Stimulated activated naive CD4-positive, alpha-beta T cell (primary cell): Measurements from ENCODE around the gene PPIL6.
"Not testable (repeated sequence)": the region's sequence is repeated elsewhere in the genome, so short reads cannot be mapped to it uniquely, and the experiment has no call there.

Experiments
- DNase-seq, 6 experiments: peaks; one replicate each; lab custom pipeline; 2025; lab: John Stamatoyannopoulos, UW

PPIL6 gene

DNA sequence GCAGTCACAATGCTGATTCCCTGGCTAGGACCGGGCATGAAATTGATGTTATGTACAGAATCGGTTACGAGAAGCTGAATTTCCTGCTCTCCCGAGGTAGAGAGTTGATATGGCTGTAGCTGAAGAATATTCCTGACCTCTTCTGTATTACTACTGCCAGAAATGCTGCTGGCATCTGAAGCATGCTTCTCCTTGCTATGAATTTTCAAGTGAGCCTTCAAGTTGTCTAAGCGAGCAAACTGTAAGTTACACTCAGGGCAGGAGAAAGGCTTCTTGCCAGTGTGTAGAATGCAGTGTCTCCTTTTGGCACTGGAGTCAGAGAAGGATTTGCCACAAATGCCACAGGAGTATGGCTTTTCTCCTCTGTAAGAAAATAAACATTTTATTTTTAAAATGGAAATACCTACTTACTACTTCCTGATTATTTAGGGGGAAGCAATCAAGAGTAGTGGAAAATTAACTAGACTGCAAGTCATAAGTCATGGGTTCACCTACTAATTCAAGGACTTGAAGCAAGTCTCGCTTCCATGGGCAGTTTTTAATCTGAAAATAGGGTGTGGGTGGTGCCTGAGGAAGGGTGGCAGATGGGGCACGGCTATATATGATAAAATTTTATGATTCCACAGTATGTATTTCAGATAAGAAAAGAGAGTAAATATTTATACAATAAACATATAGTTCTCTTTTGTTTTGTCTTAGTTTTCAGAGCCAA lies 25.9 kb upstream of the PPIL6 start:
- DNase-seq, result no peak

DNA sequence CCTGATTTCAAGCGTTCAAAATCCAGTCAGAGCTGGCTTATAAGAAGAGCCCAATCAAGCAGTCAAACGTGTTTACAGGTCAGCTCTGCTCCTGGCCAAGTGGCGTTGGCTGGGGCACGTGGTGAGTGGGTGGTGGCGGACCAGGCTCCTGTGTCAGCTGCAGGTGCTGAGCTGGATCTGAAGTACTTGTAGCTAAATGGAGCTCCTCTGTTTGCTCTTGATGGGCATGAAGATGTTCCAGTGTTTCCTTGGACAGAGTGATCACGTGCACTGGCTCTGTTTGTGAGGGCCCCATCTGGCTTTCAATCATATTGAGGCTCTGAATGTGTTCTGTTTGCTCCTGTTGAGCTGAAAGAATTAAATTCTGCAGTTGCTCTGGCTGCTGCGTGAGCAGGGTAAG lies 25.3 kb upstream of the PPIL6 start:
- DNase-seq, result no peak

DNA sequence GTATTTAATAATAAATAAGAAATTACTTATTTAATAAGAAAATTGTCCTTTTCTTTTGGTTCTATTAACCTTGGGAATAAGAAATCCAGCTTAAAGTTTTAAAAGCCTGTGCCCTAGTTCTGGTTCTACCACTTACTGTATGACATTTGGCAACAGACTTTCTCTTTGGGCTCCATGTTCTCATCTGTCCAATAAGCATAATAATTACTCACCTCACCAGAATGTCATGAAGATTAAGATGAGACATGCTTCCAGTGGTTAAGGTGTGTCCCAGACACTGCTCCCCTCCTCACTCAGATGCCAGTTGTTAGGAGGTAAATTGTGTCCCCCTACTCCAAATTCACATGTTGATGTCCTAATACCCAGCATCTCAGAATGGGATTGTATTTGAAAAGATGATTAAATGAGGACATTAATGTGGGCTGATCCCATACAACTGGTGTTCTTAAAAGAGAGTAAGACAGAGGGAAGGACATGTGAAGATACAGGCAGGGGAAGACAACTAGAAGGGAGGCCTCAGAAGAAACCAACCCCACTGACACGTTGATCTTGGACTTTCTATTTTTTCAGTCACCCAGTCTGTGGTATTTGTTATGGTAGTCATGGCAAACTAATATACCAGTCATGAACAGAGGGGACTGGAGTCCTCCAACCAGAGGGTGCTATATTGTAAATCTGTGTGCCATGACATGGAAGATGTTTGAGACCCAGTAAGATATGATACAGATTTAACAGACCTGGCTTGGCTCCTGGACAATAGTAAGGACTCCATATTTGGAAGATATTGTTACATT lies 21.5 kb upstream of the PPIL6 start:
- DNase-seq, result no peak

DNA sequence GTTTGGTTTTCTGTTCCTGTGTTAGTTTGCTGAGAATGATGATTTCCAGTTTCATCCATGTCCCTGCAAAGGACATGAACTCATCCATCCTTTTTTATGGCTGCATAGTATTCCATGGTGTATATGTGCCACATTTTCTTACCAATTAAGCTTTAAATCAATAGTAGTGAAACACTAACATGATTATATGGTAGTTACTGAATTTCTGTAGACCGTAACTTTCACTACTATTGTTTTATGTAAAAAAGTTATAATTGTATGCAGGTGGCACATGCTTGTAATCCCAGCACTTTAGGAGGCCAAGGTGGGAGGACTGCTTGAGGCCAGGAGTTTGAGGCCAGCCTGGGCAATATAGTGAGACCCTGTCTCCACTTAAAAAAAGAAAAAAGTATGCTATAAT lies 20.8 kb upstream of the PPIL6 start:
- DNase-seq, result not testable (repeated sequence)

DNA sequence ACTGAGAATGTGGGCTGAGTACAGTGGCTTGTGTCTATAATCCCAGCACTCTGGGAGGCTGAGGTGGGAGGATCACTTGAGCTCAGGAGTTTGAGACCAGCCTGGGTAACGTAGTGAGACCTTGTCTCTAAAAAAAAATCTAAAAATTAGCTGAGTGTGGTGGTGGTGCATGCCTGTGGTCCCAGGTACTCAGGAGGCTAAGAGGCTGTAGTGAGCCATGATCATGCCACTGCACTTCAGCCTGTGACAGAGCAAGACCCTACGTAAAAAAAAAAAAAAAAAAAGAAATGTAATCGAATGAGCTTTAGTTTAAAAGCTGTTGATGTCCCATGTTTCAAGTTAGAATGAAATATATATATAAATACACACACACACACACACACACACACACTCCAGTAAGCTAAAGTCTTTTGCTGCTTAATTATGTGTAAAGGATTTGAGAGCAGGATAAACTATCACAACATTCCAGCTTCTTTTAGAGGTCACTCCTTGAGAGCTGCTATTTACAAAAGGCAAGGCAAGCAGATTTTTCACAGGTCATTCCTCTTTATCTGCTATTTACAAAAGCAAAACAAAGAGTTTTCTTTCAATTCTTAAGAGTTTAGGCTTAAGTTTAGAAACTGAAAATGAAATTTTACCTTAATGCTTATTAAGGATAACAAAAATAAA lies 19.9 kb upstream of the PPIL6 start:
- no peak for DNase-seq

DNA sequence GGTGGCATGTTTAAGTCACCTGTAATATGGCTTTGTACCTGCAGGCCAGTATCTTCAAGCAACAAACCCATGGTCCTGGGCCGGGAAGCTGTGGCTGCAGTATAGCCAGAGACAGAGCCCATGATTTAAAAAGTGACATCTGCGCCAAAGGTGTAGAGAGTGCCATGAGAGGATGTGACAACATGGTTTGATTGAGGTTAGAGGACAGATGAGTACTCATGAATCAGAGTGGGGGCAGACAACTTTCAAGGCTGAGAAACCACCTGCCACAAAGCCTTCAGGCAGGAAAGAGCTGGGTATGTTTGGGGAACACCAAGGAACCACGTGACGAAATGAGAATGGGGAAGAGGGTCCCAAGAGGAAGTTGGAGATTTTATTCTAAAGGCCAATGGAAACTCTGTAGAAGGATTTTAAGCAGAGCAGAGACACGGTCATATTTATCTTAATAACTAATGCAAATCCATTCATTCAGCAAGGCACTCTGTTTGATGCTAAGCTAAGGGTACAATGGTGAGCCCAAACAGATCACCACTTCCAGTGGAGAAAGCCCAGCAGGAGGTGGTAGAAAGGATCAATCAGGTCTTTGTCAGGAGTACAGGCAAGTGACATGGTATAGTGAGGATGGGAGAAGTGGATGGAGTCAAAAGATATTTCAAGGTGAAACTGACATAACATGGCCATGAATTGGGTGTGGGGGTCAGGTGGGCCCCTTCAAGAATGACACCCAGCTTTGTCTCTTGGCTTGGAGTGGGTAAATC lies 18.5 kb upstream of the PPIL6 start:
- DNase-seq, result peak in 3 of 6 experiments; percentile 15 to 21 (median 18)

DNA sequence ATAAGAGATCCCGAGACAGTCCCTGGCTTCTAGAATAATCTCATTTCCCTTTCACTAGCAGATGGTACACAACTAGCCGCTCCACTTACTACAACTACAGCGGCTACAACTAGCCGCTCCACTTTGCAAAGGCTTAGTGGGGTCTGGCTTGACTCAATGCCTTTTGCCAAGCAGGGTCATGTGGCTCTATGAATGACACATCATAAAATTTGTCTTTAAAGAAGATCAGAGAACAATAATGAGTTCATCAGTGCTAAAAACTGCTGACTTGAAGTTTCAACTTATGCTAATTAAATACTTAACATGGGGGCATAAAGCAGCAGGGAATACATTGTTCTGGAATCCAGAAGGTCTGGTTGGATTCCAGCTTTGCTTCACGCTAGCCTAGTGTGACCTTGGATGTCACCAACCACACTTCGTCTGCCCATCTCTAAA lies 17.2 kb upstream of the PPIL6 start:
- DNase-seq, result no peak

DNA sequence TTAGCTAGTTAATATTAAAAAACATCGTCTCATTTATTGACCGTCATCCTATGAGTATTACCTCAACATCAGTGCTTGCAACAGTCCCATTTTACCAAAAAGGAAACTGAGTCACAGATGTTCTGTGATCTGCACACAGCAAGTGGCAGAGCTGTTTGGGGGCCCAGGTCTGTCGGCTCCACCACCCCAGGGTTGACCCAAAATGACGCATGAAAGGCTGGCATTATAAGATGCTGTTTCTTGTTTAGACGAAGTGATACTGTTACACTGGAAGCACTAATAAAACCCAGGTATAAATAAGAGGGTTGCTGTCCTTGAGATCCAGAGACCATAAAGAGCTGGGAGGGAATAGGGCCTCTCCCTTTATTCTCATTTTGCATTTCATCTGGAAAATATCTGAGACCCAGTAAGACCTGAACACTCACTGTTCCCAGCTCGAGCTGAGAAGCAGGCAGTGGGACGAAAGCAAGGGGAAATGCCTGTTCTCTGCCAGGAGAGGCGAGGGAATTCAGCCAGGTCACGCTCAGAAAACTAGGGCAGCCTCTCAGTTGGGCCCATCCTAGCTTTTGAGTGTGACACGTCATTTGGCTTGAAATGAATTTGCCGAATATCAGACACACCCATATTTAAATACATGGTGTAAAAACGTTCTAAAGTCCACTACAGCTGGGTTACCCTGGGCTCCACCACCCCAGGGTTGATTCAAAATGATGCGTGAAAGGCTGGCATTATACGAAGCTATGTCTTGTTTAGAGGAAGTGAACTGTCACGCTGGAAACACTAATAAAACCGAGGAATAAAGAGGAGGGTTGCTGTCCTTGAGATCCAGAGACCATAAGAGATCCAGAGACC lies 16.5 kb upstream of the PPIL6 start:
- DNase-seq, result no peak

DNA sequence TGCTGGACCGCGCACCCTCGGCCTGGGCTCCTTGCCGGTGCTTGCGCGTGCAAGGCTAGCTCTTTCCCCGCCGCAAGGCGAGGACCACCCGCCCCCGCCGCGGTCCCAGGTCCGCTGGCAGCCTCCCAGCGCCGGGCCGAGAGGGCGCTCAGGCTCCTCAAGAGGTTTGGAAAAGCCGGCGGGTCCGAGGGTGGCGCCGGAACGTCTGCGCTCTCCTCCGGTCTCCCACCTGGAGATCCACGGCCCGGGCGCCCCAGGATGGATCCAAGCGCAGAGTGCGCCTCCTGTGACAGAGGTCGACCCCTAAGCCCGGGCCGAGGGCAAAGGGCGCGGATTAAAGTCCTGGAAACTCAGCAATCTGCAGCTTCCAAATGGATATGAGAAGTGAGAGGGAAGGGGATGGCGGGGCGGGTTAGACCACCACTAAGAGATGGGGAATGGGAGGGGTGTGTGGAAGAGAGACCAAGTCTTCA lies 15.7 kb upstream of the PPIL6 start:
- DNase-seq, result no peak

DNA sequence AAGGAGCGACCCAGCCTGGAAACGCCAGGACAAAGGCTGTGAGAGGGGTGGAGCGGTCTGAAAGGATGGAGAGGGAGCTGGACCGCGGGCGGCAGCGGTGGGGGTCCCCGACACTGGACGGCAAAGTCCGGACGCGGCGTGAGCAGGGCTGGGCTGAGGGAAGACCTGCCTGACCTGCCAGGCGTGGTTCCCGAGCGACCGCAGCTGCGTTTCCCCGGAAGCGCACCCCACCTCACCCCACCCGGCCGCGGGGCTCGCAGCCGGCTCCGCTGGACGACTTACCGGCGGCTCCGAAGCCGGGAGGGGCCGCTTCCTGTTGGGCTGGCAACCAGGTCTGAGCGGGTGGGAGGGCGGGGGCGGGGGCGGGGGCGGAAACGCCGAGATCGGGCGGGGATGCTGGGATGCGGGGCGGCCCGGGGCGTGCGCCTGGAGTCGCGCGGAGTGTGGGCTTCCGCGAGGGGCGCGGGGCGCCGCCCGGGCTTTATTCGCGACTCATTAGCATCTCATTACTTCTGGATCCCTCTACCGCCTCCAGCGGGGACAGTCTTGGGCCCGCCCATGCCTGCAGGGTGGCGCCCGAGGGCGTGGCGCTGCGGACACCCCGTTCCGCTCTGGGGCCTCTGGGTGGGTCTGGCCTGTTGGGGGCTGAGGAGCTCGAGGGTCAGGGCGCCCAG lies 15.1 kb upstream of the PPIL6 start, which contains the start of gene MICAL1:
TSS of gene MICAL1 (minus strand) at position 336 of the 674 bp plus-strand sequence. CDS start 1,576 bp downstream, outside the sequence.
- DNase-seq, result peak; percentile 63 to 81 (median 77)

DNA sequence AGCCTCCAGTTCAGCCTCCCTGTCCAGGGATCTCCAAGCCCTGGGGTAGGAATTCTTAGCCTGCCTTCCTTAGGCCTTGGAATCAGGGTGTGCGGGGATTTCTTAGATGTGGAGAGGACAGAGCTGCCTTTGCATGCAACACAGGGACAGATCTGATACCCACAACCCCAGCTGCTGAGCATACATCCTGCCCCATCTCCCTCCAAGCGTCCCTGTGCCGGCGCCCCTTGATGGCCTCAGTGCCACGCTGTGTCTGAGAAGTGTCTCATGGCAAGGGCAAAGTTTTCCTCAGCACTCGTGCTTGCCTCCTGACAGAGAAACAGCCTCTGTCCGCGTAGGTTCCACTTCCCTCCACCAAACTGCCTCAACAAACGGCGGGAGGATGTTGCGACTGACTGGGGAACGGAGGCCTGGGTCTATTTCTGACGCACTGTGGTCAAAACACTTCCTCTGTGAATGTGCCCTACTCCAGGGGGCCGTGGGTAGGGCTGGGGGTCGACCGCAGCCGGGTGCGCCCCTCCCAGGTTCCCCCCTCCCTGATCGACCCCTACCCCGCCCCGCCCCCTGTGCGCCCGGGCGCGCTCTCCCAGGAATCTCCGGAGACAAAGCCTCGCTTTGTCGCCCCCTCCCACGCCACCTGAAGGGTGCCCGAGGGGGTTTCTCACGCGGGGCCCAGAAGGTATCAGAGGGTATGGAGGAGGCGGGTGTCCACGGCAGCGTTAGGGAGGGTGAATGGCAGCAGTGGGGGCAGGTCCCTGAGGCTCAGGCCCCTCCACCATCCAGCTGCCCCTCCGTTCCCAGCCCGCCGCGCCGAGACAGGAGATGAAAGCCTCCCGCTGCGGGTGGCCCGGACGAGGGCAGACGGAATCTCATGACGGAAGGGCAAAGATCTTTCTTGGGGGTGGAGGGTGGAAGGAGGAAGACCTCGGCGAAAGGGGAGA lies 14.3 kb upstream of the PPIL6 start:
- peak; percentile 55 to 84 (median 72) for DNase-seq

DNA sequence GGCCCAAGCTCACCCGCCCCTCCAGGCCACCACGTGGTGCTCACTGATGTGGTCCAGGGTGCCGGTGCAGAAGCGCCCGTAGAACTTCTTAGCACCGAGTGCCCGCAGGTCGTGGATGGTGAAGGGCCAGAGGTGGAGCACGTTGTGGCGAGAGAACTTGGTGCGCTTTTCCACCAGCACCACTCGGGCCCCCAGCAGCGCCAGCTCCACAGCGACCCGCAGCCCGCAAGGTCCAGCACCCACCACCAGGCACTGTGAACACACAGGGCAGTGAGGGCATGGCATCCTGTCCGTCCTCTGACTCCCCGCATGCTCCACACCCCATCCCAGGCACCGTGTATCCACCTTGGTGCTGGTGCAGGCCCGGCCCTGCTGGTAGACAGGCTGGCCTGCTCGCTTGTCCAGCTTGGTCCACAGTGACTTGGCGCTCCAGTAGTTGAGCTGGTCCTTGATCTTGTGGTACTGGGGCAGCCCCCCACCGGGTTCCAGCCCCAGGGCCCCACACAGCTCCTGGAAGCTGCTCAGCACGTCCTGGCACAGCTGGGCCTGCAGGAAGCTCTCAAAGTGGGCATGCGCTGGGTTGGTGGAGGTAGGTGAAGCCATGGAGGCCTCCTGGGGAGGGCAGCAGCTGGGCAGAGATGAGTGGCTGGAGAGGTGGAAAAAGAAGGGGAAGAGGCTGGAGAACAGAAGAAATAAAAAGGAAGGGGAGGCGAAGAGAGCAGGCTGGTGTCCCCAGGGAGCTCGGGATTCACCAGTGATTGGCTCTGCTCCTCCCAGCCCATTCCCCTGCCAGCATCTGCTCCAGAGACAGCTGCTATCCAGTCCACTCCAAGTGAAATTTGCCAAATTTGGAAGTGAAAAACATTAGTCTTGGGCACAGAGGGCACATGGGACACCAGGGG lies 13.4 kb upstream of the PPIL6 start:
- DNase-seq, result no peak

DNA sequence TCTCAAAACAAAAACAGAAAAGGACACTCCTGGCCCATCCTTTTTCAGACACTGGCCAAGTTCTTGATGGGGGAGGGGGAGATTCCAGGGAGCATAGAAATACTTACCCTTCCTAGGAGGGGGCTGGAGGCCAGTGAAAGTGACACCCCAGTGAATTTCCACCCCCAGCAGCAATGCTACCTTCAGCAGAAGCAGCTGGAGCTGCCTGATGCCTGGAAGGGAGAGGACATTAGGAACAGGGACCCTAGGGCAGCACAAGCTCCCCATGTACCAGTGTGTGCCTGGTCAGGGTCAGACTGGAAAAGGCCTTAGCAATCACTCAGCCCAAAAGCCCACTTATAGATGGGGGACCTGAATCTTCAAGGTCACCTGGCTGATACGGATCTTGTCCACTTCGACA lies 12.7 kb upstream of the PPIL6 start:
- DNase-seq, result no peak

DNA sequence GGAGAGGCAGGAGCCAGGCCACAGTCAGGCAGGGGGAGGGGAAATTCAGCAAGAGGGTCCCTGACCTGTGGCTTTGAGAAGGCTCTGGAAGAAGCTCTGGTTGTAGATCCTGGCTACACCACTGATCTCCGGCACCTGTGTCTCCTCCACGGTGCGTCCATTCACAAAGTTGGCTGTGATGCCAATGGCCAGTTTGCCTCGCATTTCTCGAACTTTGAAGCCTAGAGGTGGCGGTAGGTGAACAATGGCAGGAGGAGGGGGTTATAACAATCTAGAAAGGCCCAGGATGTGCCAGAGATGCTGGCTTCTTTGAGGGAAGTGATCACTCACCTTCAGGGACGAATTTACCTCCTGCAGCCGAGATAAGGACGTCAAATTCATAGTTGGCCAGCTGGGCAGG lies 11.8 kb upstream of the PPIL6 start:
- DNase-seq, result no peak

DNA sequence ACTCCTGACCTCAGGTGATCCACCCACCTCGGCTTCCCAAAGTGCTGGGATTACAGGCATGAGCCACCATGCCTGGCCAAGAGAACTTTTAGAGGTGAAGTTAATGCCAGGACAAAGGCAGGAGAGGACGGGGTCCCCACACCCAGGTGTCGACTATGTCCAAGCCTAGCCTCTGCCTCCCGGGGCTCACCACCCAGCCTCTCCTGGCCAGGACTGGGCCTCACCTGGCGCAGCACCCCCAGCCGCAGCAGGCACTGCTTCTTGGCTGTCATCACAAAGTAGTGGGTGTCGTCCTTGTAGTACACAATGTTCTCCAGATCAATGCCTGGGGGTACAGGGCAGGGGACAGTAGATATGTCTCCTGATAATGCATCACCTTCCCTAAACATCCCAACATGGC lies 10.9 kb upstream of the PPIL6 start:
- no peak for DNase-seq

DNA sequence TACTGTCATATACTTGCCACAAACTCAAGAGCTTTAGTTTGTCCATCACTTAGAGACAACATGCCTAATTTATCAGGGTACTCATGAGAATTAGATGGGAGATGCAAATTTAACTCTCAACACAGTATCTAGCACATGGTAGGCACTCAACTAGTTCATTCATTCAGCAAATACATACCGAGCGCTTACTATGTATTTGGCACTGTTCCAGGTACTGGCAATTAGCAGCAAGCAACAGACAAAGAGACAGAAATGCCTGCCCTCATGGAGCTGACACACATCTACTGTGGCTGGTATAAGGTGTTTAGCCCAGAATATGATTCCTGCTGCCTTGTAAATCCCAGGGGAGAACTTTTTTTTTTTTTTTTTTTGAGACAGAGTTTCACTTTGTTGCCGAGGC lies 10.4 kb upstream of the PPIL6 start:
- DNase-seq, result no peak

DNA sequence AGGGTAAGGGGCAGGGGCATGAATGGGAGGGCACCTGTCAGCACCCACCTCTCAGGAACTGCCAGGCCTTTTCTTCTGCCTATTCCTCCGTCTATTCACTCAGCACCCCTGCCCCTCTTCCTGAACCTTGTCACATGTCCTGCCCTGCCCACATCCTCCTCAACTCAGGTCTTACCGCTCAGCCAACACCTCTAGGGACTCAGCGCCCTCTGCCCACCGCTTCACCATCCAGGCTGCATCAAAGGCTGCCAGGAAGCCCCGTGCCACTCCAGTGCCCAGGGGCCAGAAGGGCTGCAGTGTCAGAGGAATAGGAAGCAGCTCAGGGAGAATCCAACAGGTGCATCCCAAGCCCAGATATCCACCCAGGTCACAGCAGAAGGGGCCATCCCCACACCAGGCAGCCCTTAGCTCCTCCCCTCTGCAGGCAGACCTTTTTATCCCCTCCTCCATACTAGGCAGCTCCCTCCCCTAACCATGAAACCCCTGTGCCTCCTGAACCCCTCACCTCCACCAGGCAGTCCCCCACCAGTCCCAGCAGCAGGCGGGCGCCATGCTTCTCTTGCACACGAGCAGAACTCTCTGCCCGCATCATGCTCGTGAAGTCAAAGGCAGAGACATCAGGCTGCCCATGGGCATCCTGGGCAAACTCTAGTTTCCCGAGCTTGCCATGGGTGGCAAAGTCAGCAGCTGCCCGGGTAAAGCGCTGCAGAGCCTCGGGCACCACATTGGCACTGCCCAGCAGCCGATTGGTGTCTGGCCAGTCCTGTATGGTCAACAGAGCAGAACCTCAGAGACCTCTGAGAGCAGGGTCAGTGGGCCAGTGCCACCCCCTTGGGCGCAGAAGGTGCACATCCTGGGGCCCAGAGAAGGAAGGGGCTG lies 9.6 kb upstream of the PPIL6 start:
- DNase-seq, result peak in 3 of 6 experiments; percentile 34 to 38 (median 36)
